HEK293T (cell line): ENCODE results near the gene CCDC77.
"Not testable (repeated sequence)": the region's sequence is repeated elsewhere in the genome, so short reads cannot be mapped to it uniquely, and the experiment has no call there.

Source experiments
- CTCF ChIA-PET: fragments of 350-600 bp; formaldehyde crosslinking; extraction: SDS; loops from one replicate; lab custom pipeline; 2021; ENCODE audit warnings: antibody characterized with exemption, inconsistent platforms; lab: Yijun Ruan, JAX
- POLR2A ChIA-PET: fragments of 350-600 bp; formaldehyde crosslinking; extraction: SDS; loops from one replicate; lab custom pipeline; 2020; ENCODE audit warnings: antibody characterized with exemption, inconsistent platforms; lab: Yijun Ruan, JAX
- DNase-seq: peaks from one replicate; pipeline ENCODE4 v3.0.0; 2012; ENCODE audit warnings: mixed read lengths; ENCODE audit errors: extremely low spot score
- ARNT ChIP-seq: fragments of 450-650 bp; IDR thresholded peaks from 2 replicates; pipeline ENCODE4 v1.6.1; 2017; ENCODE audit warnings: mild to moderate bottlenecking
- BHLHE40 ChIP-seq: fragments of 450-650 bp; IDR thresholded peaks from 2 replicates; pipeline ENCODE4 v1.6.1; 2016; ENCODE audit warnings: mild to moderate bottlenecking, moderate library complexity, borderline replicate concordance
- CTBP1 ChIP-seq: fragments of 450-650 bp; IDR thresholded peaks from 2 replicates; pipeline ENCODE4 v1.6.1; 2016; ENCODE audit warnings: borderline replicate concordance
- ELF4 ChIP-seq: fragments of 450-650 bp; IDR thresholded peaks from 2 replicates; pipeline ENCODE4 v1.6.1; 2017; ENCODE audit warnings: antibody characterized with exemption
- FOXA1 ChIP-seq: fragments of 450-650 bp; IDR thresholded peaks from 2 replicates; pipeline ENCODE4 v1.6.1; 2016; ENCODE audit warnings: mild to moderate bottlenecking
- FOXK2 ChIP-seq: fragments of 450-650 bp; IDR thresholded peaks from 2 replicates; pipeline ENCODE4 v1.6.1; 2016; ENCODE audit warnings: mild to moderate bottlenecking
- FOXM1 ChIP-seq: fragments of 450-650 bp; IDR thresholded peaks from 2 replicates; pipeline ENCODE4 v1.6.1; 2017; ENCODE audit warnings: mild to moderate bottlenecking, borderline replicate concordance
- HDGF ChIP-seq: fragments of 450-650 bp; IDR thresholded peaks from 2 replicates; pipeline ENCODE4 v1.6.1; 2017; ENCODE audit warnings: antibody characterized with exemption, borderline replicate concordance
- L3MBTL2 ChIP-seq: fragments of 450-650 bp; conservative IDR thresholded peaks from 2 replicates; pipeline ENCODE4 v1.6.1; 2016; ENCODE audit warnings: mild to moderate bottlenecking
- LEF1 ChIP-seq: fragments of 450-650 bp; IDR thresholded peaks from 2 replicates; pipeline ENCODE4 v1.6.1; 2017; ENCODE audit warnings: mild to moderate bottlenecking, borderline replicate concordance
- NFRKB ChIP-seq: fragments of 450-650 bp; IDR thresholded peaks from 2 replicates; pipeline ENCODE4 v1.6.1; 2016; ENCODE audit warnings: mild to moderate bottlenecking, moderate library complexity
- SP1 ChIP-seq: fragments of 450-650 bp; IDR thresholded peaks from 2 replicates; pipeline ENCODE4 v1.6.1; 2017
- SUZ12 ChIP-seq: fragments of 450-650 bp; IDR thresholded peaks from 2 replicates; pipeline ENCODE4 v1.6.1; 2016; ENCODE audit warnings: mild to moderate bottlenecking
- TARDBP ChIP-seq: fragments of 450-650 bp; IDR thresholded peaks from 2 replicates; pipeline ENCODE4 v1.6.1; 2016
- ZNF384 ChIP-seq: fragments of 450-650 bp; IDR thresholded peaks from 2 replicates; pipeline ENCODE4 v1.6.1; 2016
- TF ChIP-seq, protein P1 (sequence below): fragments of 450-650 bp; IDR thresholded peaks from 2 replicates; pipeline ENCODE4 v1.6.1; 2016

CCDC77 gene

DNA sequence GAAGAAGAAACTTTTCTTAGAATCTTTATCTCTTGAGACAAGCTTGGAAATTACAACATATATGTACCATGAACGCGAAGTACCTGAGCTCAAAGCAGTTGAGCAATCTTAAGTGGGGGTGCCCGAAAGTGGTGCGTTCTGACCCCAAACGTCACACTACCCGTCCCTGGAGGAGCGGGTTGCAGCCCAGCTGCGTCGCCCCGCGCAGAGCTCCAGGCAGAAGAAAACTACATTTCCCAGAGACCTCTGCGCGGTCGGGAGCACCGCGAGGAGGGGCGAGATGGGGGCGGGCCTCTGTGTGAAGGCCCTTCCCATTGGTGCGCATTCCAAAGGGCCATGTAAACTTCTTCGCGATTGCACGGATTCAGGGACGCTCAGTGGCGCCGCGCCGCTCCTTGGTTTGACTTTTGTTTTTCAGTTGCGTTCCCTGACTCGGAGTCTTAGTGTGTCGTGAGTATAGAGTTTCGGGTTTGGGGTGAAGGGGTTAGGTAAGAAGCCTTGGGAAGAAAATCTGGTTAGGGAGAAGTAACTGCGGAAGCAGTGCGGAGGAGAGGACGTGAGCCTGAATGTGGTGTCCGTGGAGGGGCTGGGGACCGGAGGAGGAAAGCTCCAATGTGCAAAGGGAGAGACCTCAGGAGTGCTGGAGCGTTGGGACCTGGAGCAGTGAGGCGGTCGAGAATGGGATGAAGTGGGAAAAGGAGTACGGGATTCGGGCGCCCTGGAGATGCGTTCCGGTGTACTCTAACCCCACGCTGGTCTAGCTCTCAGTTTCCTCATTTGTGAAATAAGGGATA lies at the start of gene CCDC77:
Gene CCDC77, plus strand, starts transcription at position 410 of the 794 bp plus-strand sequence. CDS start 7,740 bp downstream, outside the sequence.
- ChIA-PET POLR2A (interaction anchor here (0.7 to 3.6 kb wide), 11 partner anchors 9 to 350 kb away, joined by 3 to 42 read pairs (median 4); partner anchors contain the start of genes KDM5A and WNK1), CTCF (interaction anchor here (0.8 to 1.2 kb wide), 3 partner anchors 12 to 47 kb away, joined by 3 to 6 read pairs (median 3); partner anchors contain the start of gene KDM5A)
- peak; percentile 96 for DNase-seq
- TF ChIP-seq FOXK2 (no peak), NFRKB (no peak), L3MBTL2 (no peak), FOXA1 (no peak), FOXM1 (no peak), ZNF384 (no peak), HDGF (no peak), ARNT (no peak), CTBP1 (no peak), TARDBP (no peak), LEF1 (no peak), SP1 (peak; percentile 77), ELF4 (peak; percentile 33), BHLHE40 (no peak), SUZ12 (no peak)

DNA sequence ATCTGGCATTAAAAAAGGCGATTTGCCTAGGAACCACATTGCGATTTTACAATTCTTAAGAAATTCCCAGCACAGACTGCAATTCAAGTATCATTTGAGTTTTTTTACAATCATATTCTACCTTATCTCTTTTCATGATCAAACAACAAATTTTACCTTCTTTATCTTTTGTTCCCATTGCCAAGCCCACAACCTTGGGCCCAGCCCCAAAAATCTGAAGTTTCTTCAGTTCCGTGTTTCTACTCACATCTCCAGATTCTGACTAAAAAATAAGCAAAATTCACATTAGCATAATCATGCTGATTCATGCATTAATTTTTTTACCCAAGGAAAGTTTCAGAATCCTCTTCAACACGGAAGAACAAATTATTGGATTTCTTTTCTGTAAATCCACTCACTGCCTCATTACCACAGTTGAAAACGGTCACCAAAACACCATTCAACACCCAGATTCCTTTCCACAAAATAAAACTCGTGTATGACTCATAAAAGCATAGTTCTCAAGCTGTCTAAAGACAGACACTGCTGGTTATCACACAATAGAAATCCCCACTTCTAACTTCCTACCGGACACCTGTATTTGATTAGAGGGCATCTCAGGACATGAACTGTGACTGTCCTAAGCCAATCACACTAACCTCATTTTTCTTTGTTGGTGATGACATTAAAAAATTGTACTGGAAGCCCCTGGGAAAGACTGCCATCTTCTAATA lies 45.0 kb upstream of the CCDC77 start:
- TF ChIP-seq TARDBP = no peak
- no peak for TF ChIP-seq CTBP1
- TF ChIP-seq SUZ12 = no peak
- no peak for TF ChIP-seq NFRKB
- TF ChIP-seq L3MBTL2 = no peak
- TF ChIP-seq ZNF384 = no peak
- no peak for TF ChIP-seq FOXM1
- no peak for TF ChIP-seq FOXA1
- no peak for TF ChIP-seq SP1
- TF ChIP-seq HDGF = no peak
- TF ChIP-seq ELF4 = no peak
- no peak for TF ChIP-seq LEF1
- TF ChIP-seq FOXK2 = no peak
- TF ChIP-seq, protein P1, sequence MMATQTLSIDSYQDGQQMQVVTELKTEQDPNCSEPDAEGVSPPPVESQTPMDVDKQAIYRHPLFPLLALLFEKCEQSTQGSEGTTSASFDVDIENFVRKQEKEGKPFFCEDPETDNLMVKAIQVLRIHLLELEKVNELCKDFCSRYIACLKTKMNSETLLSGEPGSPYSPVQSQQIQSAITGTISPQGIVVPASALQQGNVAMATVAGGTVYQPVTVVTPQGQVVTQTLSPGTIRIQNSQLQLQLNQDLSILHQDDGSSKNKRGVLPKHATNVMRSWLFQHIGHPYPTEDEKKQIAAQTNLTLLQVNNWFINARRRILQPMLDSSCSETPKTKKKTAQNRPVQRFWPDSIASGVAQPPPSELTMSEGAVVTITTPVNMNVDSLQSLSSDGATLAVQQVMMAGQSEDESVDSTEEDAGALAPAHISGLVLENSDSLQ = no peak
- no peak for TF ChIP-seq ARNT
- DNase-seq = no peak
- POLR2A ChIA-PET = no interaction called here
- CTCF ChIA-PET = interaction anchor here (0.6 kb wide), 1 partner anchor 16 kb away, joined by 3 read pairs; no protein-coding TSS in a partner anchor

DNA sequence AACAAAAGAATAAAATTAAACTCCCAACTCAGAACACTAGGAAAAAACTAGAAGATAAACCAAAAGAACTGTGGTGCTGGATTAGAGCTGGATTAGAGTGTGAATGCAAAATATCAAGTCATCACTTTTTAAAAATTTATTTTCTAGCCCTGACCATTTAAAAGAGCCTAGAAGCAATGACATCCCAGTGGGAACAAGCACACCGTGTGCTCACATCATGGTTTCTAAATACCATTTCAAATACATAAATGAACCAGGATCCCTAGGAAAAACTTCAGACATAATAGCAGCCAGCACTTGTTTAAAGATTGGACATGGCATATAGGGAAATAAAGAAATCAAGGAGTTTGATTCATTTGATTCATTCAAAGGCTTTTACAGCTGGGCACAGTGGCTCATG lies 42.4 kb upstream of the CCDC77 start:
- CTCF ChIA-PET = no interaction called here
- no peak for TF ChIP-seq ELF4
- no peak for DNase-seq
- POLR2A ChIA-PET = no interaction called here

DNA sequence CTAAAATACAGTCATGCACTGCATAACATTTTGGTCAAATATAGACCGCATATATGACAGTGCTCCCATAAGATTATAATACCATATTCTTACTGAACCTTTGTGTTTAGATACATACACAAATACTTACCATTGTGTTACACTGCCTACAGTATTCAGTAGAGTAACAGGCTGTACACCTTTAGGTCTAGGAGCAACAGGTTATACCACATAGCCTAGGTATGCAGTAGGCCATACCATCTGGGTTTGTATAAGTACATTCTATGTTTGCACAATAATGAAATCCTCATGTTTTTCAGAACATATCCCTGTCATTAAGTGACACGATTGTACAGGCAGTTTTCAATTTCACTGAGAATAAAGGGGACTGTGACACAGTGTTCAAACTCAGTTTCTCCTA lies 34.6 kb upstream of the CCDC77 start:
- CTCF ChIA-PET = no interaction called here
- TF ChIP-seq TARDBP (no peak), CTBP1 (no peak), ARNT (no peak), ELF4 (no peak), BHLHE40 (no peak), L3MBTL2 (no peak), FOXM1 (no peak), SUZ12 (no peak), ZNF384 (no peak), FOXK2 (no peak)
- TF ChIP-seq, protein P1 = no peak
- DNase-seq = no peak
- POLR2A ChIA-PET = no interaction called here

DNA sequence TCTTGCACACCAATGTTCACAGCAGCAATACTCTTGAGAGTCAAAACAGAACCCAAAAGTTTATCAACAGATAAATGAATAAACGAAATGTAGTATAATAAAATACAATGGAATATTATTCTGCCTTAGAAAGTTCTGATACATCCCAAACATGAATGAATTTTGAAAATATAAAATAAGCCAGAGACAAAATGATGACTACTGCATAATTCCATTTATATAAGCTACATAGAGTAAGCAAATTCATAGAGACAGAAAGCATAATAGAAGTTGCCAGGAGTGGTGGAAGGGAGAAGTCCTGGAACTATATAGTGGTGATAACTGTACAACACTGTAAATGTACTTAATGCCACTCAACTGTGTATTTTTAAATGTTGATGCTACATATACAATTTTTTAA lies 33.5 kb upstream of the CCDC77 start:
- POLR2A ChIA-PET = no interaction called here
- CTCF ChIA-PET = no interaction called here
- DNase-seq = no peak
- TF ChIP-seq ARNT (no peak), SP1 (no peak), BHLHE40 (no peak), CTBP1 (no peak), ZNF384 (no peak), HDGF (no peak), FOXA1 (no peak), LEF1 (no peak), FOXK2 (no peak), SUZ12 (no peak), TARDBP (no peak), FOXM1 (no peak), L3MBTL2 (no peak), ELF4 (no peak), NFRKB (no peak)
- TF ChIP-seq, protein P1 = no peak

DNA sequence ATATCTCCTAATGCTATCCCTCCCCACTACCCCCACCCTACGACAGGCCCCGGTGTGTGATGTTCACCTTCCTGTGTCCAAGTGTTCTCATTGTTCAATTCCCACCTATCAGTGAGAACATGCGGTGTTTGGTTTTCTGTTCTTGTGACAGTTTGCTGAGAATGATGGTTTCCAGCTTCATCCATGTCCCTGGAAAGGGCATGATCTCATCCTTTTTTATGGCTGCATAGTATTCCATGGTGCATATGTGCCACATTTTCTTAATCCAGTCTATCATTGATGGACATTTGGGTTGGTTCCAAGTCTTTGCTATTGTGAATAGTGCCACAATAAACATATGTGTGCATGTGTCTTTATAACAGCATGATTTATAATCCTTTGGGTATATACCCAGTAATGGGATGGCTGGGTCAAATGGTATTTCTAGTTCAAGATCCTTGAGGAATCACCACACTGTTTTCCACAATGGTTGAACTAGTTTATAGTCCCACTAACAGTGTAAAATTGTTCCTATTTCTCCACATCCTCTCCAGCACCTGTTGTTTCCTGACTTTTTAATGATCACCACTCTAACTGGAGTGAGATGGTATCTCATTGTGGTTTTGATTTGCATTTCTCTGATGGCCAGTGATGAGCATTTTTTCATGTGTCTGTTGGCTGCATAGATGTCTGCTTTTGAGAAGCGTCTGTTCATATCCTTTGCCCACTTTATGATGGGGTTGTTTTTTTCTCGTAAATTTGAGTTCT lies 30.5 kb upstream of the CCDC77 start:
- POLR2A ChIA-PET, CTCF ChIA-PET, DNase-seq: not testable (repeated sequence)
